ENCODE measurements around the gene EEF1AKMT4. TPM values are rescaled to one million over a fixed set of nuclear protein-coding genes. Genes with fewer than 3 reads are reported as not detected.
A peak's percentile ranks its signal among the peaks of the same experiment; 100 is the strongest.

Gene EEF1AKMT4
- total and polyA plus RNA-seq, 2 of the 8 experiments (the other 6 are each of a cell fraction or from before 2014, with no cell fraction given): 9.3 to 30.1 TPM

DNA sequence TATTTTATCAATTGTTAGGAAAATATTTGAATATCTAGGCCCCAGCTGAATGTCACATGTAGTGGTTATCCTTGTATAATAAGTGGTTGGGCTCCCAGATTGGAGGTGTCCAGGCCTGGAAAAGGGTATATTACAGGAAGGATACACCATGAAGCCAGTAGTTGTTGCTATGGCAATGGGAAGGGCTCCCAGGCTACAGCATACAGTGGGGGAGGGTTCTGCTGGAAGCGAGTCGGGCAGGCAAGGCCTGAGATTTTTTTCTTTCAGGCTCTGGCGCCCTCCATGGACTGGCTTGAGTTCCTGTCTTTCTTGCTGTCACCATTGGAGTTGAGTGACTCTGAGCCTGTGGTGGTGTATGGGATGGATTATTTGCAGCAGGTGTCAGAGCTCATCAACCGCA, 35.2 kb downstream of the EEF1AKMT4 start (continued):
- TF ChIP-seq SAP30 (IDR thresholded peaks at IDR 0.05; ENCODE audit: insufficient read depth, insufficient replicate concordance, low read length) (no peak), RNF2 (IDR thresholded peaks at IDR 0.05; ENCODE audit: borderline replicate concordance, low read depth, low read length, missing control alignments, poor library complexity, severe bottlenecking) (no peak), BACH1 (IDR thresholded peaks at IDR 0.05; ENCODE audit: low read length) (no peak), TBP (IDR thresholded peaks at IDR 0.05; ENCODE audit: low read depth, low read length) (no peak), TCF12 (IDR thresholded peaks at IDR 0.05; ENCODE audit: low read depth, low read length) (0 out of 2 replicates have a peak, but pooled peaks have one; percentile 22), SP2 (IDR thresholded peaks at IDR 0.05; ENCODE audit: low read length) (no peak), ZNF274 (IDR thresholded peaks at IDR 0.05; ENCODE audit: borderline replicate concordance, extremely low read depth, low read length) (no peak), EP300 (IDR thresholded peaks at IDR 0.05; ENCODE audit: borderline replicate concordance in 1 of 2, low read depth in 2 of 2, low read length in 2 of 2) (no peak), EZH2 (IDR thresholded peaks at IDR 0.05; ENCODE audit: low read depth, low read length, severe bottlenecking) (no peak), CREB1 (IDR thresholded peaks at IDR 0.05) (no peak), JUN (IDR thresholded peaks at IDR 0.05; ENCODE audit: low read depth, low read length) (no peak), CBX5 (IDR thresholded peaks at IDR 0.05; ENCODE audit: low read depth, low read length) (no peak), SP1 (IDR thresholded peaks at IDR 0.05; ENCODE audit: low read depth, low read length) (0 out of 2 replicates have a peak, but pooled peaks have one; percentile 37), TEAD4 (IDR thresholded peaks at IDR 0.05; ENCODE audit: low read depth, low read length) (no peak), RBBP5 (IDR thresholded peaks at IDR 0.05; ENCODE audit: borderline replicate concordance, low read depth, low read length) (no peak), BCL11A (IDR thresholded peaks at IDR 0.05; ENCODE audit: low read depth in 2 of 2, low read length in 2 of 2) (no peak), TAF7 (optimal IDR thresholded peaks at IDR 0.05; ENCODE audit: borderline replicate concordance, low read depth, low read length) (no peak), SIN3A (conservative IDR thresholded peaks at IDR 0.05 in 1 of 2, IDR thresholded peaks at IDR 0.05 in 1 of 2; ENCODE audit: low read depth in 1 of 2, low read length in 2 of 2) (peak; percentile 75 to 81; a peak in 3 of 4 replicates), POLR2A (IDR thresholded peaks at IDR 0.05; ENCODE audit: control extremely low read depth in 1 of 2, low read depth in 2 of 2, low read length in 2 of 2) (no peak)
- TF ChIP-seq, protein P1, sequence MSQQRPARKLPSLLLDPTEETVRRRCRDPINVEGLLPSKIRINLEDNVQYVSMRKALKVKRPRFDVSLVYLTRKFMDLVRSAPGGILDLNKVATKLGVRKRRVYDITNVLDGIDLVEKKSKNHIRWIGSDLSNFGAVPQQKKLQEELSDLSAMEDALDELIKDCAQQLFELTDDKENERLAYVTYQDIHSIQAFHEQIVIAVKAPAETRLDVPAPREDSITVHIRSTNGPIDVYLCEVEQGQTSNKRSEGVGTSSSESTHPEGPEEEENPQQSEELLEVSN (IDR thresholded peaks at IDR 0.05): no peak
- TF ChIP-seq, protein P2, sequence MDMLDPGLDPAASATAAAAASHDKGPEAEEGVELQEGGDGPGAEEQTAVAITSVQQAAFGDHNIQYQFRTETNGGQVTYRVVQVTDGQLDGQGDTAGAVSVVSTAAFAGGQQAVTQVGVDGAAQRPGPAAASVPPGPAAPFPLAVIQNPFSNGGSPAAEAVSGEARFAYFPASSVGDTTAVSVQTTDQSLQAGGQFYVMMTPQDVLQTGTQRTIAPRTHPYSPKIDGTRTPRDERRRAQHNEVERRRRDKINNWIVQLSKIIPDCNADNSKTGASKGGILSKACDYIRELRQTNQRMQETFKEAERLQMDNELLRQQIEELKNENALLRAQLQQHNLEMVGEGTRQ (IDR thresholded peaks at IDR 0.05; ENCODE audit: low read length): no peak
- TF ChIP-seq, protein P3, sequence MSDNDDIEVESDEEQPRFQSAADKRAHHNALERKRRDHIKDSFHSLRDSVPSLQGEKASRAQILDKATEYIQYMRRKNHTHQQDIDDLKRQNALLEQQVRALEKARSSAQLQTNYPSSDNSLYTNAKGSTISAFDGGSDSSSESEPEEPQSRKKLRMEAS (IDR thresholded peaks at IDR 0.05): 0 out of 2 replicates have a peak, but pooled peaks have one; percentile 22

All from H1 (cell line).